Esophagus muscularis mucosa (tissue), 4 donors: ENCODE measurements around the gene CANX. TPM values are rescaled to one million over a fixed set of nuclear protein-coding genes. Genes with fewer than 3 reads are reported as not detected.

Source experiments
- DNase-seq: peaks from one replicate; pipeline ENCODE4 v3.0.0-alpha.2; 2017; ENCODE audit errors: extremely low spot score
- H3K27ac ChIP-seq, 4 donors: fragments of 200-600 bp; sonication (generic); replicated peaks in 1 of 4; 1 replicate in 3 of 4; 2 replicates in 1 of 4; pipeline ENCODE4 v1.5.1; 2016 to 2019; ENCODE audit warnings: mild to moderate bottlenecking in 1 of 4
- H3K27me3 ChIP-seq, 4 donors: fragments of 200-600 bp; sonication (generic); one replicate each; pipeline versions ENCODE4 v1.5.1 to v1.6.0; 2016 to 2019
- H3K36me3 ChIP-seq, 4 donors: fragments of 200-600 bp; sonication (generic); one replicate each; pipeline ENCODE4 v1.5.1; 2016 to 2019
- H3K4me1 ChIP-seq, 4 donors: fragments of 200-600 bp; sonication (generic); one replicate each; pipeline ENCODE4 v1.5.1; 2016 to 2019
- H3K4me3 ChIP-seq, 4 donors: fragments of 200-600 bp; sonication (generic); 1 replicate in 2 of 4; 2 replicates in 2 of 4; pipeline ENCODE4 v1.5.1; 2016 to 2019; ENCODE audit warnings: mild to moderate bottlenecking in 4 of 4, moderate library complexity in 1 of 4
- H3K9me3 ChIP-seq, 4 donors: fragments of 200-600 bp; sonication (generic); 1 replicate in 3 of 4; 2 replicates in 1 of 4; pipeline ENCODE4 v1.5.1; 2016 to 2019
- EP300 ChIP-seq: sonication (generic); formaldehyde crosslinking; IDR thresholded peaks from one replicate; pipeline ENCODE4 v1.6.1; 2017; ENCODE audit warnings: antibody characterized with exemption
- POLR2A ChIP-seq: fragments of 450-650 bp; IDR thresholded peaks from one replicate; pipeline ENCODE4 v1.6.1; 2017; ENCODE audit warnings: antibody characterized with exemption, moderate library complexity, mild to moderate bottlenecking, low read depth
- POLR2AphosphoS5 ChIP-seq, 2 donors: sonication (generic); formaldehyde crosslinking; IDR thresholded peaks; one replicate each; pipeline ENCODE4 v1.6.1; 2017; ENCODE audit warnings: antibody characterized with exemption in 2 of 2
- WGBS: methylation state at CpG from one replicate; pipeline ENCODE4 v1.1.5; 2018; 5-methylcytosine and 5-hydroxymethylcytosine counted together
- intact Hi-C: fragments of 100-400 bp; cut with DNase I; formaldehyde crosslinking; loops from one replicate; pipeline ENCODE4 v1.15.1; 2023
- total RNA-seq, 4 donors: library from RNA; depleted of rRNA; stranded (reverse); fragments of >200 nt; gene quantifications; one replicate each; pipeline versions ENCODE4 v1.1.0 to v1.2.1, GENCODE V29; 2016
- TF ChIP-seq, protein P1 (sequence below), 3 experiments: fragments of 200-600 bp in 2 of 3; fragments of 450-650 bp in 1 of 3; sonication (generic) in 2 of 3; IDR thresholded peaks; one replicate each; pipeline ENCODE4 v1.5.1; 2017 to 2019; ENCODE audit warnings: antibody characterized with exemption in 3 of 3, mild to moderate bottlenecking in 2 of 3, moderate library complexity in 1 of 3

The CANX gene
- total RNA-seq, 4 donors from 2014 or later = 230 to 403 (median 321) TPM

DNA sequence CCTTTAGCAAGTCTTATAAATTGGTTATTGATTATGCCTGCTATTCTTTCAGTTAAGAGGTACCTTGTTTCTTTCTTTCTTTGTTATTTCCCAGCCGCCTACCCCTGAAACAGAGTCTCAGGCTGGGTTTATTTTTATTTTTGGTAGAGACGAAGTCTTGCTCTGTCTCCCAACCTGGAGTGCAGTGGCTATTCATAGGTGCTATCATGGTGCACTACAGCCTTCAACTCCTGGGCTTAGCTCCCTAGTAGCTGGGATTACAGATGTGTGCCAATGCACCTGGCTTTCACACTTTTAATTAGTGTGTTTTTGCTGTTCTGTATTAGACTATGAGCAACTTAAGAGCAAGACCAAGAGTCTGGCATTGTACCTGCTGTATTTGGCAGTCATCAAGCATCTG, 48.1 kb downstream of the CANX start:
- intact Hi-C loops = no loop called here
- Histone ChIP-seq H3K27me3 (no peaks in the 10 kb centered on the region), H3K27ac (no peak overlapping the region), H3K4me3 (no peak overlapping the region), H3K9me3 (no peaks in the 10 kb centered on the region), H3K36me3 (peaks cover 6 to 8% (median 6%) of the 10 kb centered on the region in 4 donors), H3K4me1 (peaks cover 16 to 68% (median 42%) of the 10 kb centered on the region in 4 donors)
- DNase-seq = no peak
- WGBS = 91% methylated on average over 2 of the region's 2 CpGs
- TF ChIP-seq POLR2AphosphoS5 (IDR thresholded peaks at IDR 0.05) (no peak), EP300 (no peak), POLR2A (no peak)
- TF ChIP-seq, protein P1, sequence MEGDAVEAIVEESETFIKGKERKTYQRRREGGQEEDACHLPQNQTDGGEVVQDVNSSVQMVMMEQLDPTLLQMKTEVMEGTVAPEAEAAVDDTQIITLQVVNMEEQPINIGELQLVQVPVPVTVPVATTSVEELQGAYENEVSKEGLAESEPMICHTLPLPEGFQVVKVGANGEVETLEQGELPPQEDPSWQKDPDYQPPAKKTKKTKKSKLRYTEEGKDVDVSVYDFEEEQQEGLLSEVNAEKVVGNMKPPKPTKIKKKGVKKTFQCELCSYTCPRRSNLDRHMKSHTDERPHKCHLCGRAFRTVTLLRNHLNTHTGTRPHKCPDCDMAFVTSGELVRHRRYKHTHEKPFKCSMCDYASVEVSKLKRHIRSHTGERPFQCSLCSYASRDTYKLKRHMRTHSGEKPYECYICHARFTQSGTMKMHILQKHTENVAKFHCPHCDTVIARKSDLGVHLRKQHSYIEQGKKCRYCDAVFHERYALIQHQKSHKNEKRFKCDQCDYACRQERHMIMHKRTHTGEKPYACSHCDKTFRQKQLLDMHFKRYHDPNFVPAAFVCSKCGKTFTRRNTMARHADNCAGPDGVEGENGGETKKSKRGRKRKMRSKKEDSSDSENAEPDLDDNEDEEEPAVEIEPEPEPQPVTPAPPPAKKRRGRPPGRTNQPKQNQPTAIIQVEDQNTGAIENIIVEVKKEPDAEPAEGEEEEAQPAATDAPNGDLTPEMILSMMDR (IDR thresholded peaks at IDR 0.05) = no peak

DNA sequence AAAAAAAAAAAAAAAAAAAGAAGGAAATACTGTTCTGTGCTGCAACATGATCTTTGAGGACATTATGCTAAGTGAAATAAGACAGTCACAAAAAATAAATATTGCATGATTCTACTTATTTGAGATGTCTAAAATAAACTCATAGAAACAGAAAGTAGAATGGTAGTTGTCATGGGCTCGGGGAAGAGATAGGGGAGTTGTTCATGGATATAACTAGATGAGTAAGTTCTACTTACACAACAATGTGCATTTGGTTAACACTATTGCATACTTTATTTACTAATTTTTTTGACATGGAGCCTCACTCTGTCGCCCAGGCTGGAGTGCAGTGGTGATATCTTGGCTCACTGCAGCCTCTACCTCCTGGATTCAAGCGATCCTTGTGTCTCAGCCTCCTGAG, 49.0 kb downstream of the CANX start:
- intact Hi-C loops = no loop called here
- WGBS = 87% methylated on average over 3 of the region's 3 CpGs
- Histone ChIP-seq H3K36me3 (peaks cover 6 to 8% (median 6%) of the 10 kb centered on the region in 4 donors), H3K4me3 (no peak overlapping the region), H3K9me3 (no peaks in the 10 kb centered on the region), H3K27ac (no peak overlapping the region), H3K4me1 (peaks cover 13 to 62% (median 39%) of the 10 kb centered on the region in 4 donors), H3K27me3 (no peaks in the 10 kb centered on the region)
- no peak for DNase-seq
- TF ChIP-seq POLR2A = no peak
- TF ChIP-seq, protein P1 (IDR thresholded peaks at IDR 0.05) = no peak
- TF ChIP-seq EP300 = no peak
- TF ChIP-seq POLR2AphosphoS5 (IDR thresholded peaks at IDR 0.05) = no peak

- Histone ChIP-seq H3K4me1 (peaks cover 19 to 66% (median 40%) of the 10 kb centered on the region in 4 donors), H3K27me3 (no peaks in the 10 kb centered on the region), H3K27ac (no peak overlapping the region), H3K9me3 (no peaks in the 10 kb centered on the region), H3K4me3 (no peak overlapping the region), H3K36me3 (peaks cover 6 to 8% (median 6%) of the 10 kb centered on the region in 4 donors)
- 79% methylated on average over 8 of the region's 8 CpGs for WGBS
- TF ChIP-seq, protein P1 (IDR thresholded peaks at IDR 0.05) = no peak
- TF ChIP-seq POLR2A (no peak), EP300 (no peak), POLR2AphosphoS5 (IDR thresholded peaks at IDR 0.05) (no peak)
- DNase-seq = no peak
- intact Hi-C loops = no loop called here
These were observed 51.2 kb downstream of the CANX start for GRCh38 chr5:179749857-179750508.

GRCh38 chr5:179753971-179754370, 55.2 kb downstream of the CANX start:
- Histone ChIP-seq H3K4me3 (no peak overlapping the region), H3K27ac (no peak overlapping the region), H3K4me1 (peaks cover 34 to 58% (median 54%) of the 10 kb centered on the region in 4 donors), H3K27me3 (no peaks in the 10 kb centered on the region), H3K9me3 (no peaks in the 10 kb centered on the region), H3K36me3 (peaks cover 6 to 8% (median 6%) of the 10 kb centered on the region in 4 donors)
- 85% methylated on average over 5 of the region's 5 CpGs for WGBS
- no peak for TF ChIP-seq EP300
- no peak for TF ChIP-seq POLR2A
- TF ChIP-seq, protein P1 (IDR thresholded peaks at IDR 0.05) = no peak
- TF ChIP-seq POLR2AphosphoS5 (IDR thresholded peaks at IDR 0.05) = no peak
- intact Hi-C loops = no loop called here
- no peak for DNase-seq

DNA sequence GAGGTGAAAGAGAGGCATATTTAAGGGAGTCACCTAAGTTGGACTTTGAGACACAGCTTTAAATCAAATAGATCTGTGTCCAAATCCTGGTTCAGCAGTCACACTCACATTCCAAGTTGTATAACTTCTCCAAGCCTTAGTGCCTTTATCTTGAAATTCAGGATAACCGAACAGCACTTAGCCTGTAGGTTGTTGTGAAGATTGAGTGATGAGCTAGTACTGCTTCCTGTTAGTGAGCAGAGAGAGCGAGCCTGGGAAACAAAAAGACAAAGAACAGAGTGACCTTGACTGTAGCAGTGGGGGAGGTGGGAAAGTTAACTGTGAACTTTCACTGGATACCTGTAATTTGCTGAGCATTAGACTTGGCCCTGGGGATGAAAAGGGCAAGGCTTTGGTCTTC, 56.3 kb downstream of the CANX start:
- no peak for DNase-seq
- Histone ChIP-seq H3K27me3 (no peaks in the 10 kb centered on the region), H3K9me3 (no peaks in the 10 kb centered on the region), H3K4me3 (no peak overlapping the region), H3K4me1 (peaks cover 41 to 60% (median 58%) of the 10 kb centered on the region in 4 donors), H3K27ac (peak overlapping the region in 2 of 4 donors; percentile 6 to 13), H3K36me3 (peaks cover 0 to 6% (median 4%) of the 10 kb centered on the region in 4 donors)
- TF ChIP-seq POLR2AphosphoS5 (IDR thresholded peaks at IDR 0.05) (no peak), POLR2A (no peak), EP300 (no peak)
- TF ChIP-seq, protein P1 (IDR thresholded peaks at IDR 0.05) = no peak
- 37% methylated on average over 2 of the region's 2 CpGs for WGBS
- intact Hi-C loops = no loop called here
